ENCODE results near the gene MAST1.
A peak's percentile ranks its signal among the peaks of the same experiment; 100 is the strongest.
"Not testable (repeated sequence)": the region's sequence is repeated elsewhere in the genome, so short reads cannot be mapped to it uniquely, and the experiment has no call there.

MAST1 gene

DNA sequence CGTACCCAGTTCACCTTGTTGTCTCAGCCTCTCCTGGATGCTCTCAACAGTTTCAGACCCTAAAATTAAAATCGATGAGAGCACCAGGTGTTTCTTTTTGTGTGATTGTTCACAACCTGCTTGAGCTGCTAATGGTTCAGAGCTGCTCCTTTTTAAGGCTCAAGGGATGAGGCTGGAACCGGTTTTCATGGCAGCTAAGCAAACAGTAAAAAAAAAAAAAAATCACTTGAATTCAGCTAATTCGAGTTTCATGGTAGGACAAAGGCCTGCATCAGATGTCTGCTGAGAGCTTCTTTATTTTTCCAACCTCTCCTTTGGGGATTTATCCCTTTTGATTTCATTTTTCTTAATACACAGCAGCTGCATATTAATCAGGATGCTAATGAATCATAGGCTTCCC is 74.3 kb downstream of the MAST1 start:
- DNase-seq = no peak

DNA sequence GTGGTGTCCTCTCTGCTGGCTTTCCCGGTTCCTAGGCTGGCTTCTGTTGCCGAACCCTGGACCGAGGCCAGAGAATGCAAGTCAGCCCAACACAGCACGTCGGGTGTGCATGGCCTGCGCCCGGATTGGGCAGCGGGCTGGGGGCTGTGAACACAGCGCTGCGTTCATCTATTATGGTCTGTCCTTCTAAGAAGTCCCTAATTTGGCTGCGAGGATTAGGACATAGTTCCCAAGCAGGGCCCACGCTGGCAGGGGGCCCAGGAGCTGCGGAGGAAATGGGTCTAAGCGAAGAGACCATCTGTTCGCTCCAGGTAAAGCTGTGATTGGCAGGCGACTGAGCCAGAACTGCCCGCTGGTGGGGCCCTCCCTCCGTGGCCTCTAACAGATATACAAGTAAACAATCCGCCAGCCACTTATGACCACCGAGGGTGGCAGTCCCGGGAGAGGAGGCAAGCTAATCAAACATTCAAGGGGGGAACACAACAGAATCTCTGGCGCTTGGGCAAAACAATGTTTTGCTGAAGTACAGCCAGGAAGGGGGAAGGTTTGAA is 74.8 kb downstream of the MAST1 start:
- no peak for DNase-seq

GRCh38 chr19:12913851-12914690 is 75.8 kb downstream of the MAST1 start:
- peak; percentile 58 to 65 for DNase-seq

- not testable (repeated sequence) for DNase-seq
Measured at GRCh38 chr19:12915860-12916259, 77.5 kb downstream of the MAST1 start.

- no peak for DNase-seq
Measured at GRCh38 chr19:12918253-12918652, 79.9 kb downstream of the MAST1 start.

DNA sequence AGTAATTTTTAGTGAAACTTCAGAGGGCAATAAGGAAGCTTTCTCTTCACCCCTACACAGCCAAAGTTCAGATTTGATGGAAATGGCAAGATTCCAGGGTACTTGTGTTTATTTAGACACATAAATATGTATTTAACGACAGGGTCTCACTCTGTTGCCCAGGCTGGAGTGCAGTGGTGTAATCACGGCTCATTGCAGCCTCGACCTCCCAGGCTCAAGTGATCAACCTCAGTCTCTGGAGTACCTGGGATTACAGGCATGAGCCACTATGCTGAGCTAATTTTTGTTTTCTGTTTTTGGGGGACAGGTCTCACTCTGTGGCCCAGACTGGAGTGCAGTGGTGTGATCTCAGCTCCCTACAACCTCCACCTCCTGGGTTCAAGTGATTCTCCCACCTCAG is 82.7 kb downstream of the MAST1 start:
- no peak for DNase-seq

- DNase-seq = no peak
Measured at GRCh38 chr19:12922959-12923358, 84.6 kb downstream of the MAST1 start.

All from CD4-positive, alpha-beta T cell treated with Interferon alpha-2 for 1 hour (primary cell).